Natural killer cell treated with Interleukin-12 subunit alpha and Interleukin-12 subunit beta and Interleukin-15 and Interleukin-18, amount 100 ng/mL, for 72 hours (primary cell): ENCODE measurements around the gene ICA1. TPM values are rescaled to one million over a fixed set of nuclear protein-coding genes. Genes with fewer than 3 reads are reported as not detected.
"Not testable (repeated sequence)": the region's sequence is repeated elsewhere in the genome, so short reads cannot be mapped to it uniquely, and the experiment has no call there.

Experiments
- ATAC-seq, 2 donors: fragments of 150-1000 bp; cut with Tn5 transposase in 1 of 2; sonication (Bioruptor Pico), chemical (Tn5 transposase) in 1 of 2; 2 replicates each; pipeline ENCODE4 v1.10.0; 2021
- DNase-seq: peaks from one replicate; pipeline ENCODE4 v3.0.0; 2022; ENCODE audit warnings: low spot score
- H3K27ac Mint-ChIP-seq, 2 donors: 1 replicate in 1 of 2; 2 replicates in 1 of 2; pipeline ENCODE4 v1.8.0; 2022; ENCODE audit warnings: mixed read lengths in 2 of 2, mild to moderate bottlenecking in 1 of 2, moderate library complexity in 1 of 2
- H3K27me3 Mint-ChIP-seq, 2 donors: 1 replicate in 1 of 2; 2 replicates in 1 of 2; pipeline ENCODE4 v1.8.0; 2022; ENCODE audit warnings: mixed read lengths in 2 of 2
- H3K36me3 Mint-ChIP-seq: one replicate; pipeline ENCODE4 v1.8.0; 2022; ENCODE audit warnings: mixed read lengths
- H3K4me1 Mint-ChIP-seq, 2 donors: 1 replicate in 1 of 2; 2 replicates in 1 of 2; pipeline ENCODE4 v1.8.0; 2022; ENCODE audit warnings: low read depth in 2 of 2, mixed read lengths in 2 of 2, mild to moderate bottlenecking in 1 of 2
- H3K4me3 Mint-ChIP-seq: one replicate; pipeline ENCODE4 v1.8.0; 2022; ENCODE audit warnings: mixed read lengths
- H3K9me3 Mint-ChIP-seq: 2 replicates; pipeline ENCODE4 v1.8.0; 2022; ENCODE audit warnings: mixed read lengths
- total RNA-seq, 2 donors: library from RNA; stranded (reverse); gene quantifications; one replicate each; pipeline ENCODE4 v1.2.3, GENCODE V29; 2022

ICA1 gene
- total RNA-seq, 2 donors from 2014 or later, result 0.31 to 0.45 TPM

DNA sequence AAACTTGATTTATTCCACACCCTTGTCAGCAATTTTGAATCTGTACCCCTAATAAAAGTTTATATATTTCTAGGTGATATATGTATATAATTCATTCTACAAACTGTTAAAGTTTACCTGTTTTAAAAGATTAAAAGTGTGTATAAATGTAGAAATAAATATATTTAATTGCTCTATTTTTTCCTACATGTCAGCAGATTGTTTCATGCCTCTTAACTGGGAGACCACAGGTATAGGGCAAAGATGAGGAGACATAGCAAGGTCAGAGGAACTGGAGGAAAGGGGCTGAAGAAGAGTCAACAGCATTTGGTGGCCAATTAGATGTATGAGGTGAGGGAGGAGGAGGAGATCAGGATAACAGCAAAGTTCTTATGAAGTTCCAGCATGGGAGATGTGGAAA, 183.5 kb downstream of the ICA1 start:
- DNase-seq (no peak), ATAC-seq (no peak)
- Mint-ChIP-seq H3K4me3 (no peak overlapping the region), H3K27ac (no peak overlapping the region), H3K36me3 (no peaks in the 10 kb centered on the region), H3K27me3 (no peaks in the 10 kb centered on the region), H3K9me3 (no peaks in the 10 kb centered on the region), H3K4me1 (peaks cover 3 to 6% of the 10 kb centered on the region in 2 donors)

GRCh38 chr7:8070451-8071180, 191.4 kb downstream of the ICA1 start:
- ATAC-seq (no peak), DNase-seq (no peak)
- peaks cover 36% of the 10 kb centered on the region in 2 donors for H3K4me1 Mint-ChIP-seq
- peaks cover 4% of the 10 kb centered on the region for H3K36me3 Mint-ChIP-seq
- H3K27ac Mint-ChIP-seq, result no peak overlapping the region
- no peak overlapping the region for H3K4me3 Mint-ChIP-seq
- no peaks in the 10 kb centered on the region for H3K27me3 Mint-ChIP-seq
- H3K9me3 Mint-ChIP-seq, result no peaks in the 10 kb centered on the region

DNA sequence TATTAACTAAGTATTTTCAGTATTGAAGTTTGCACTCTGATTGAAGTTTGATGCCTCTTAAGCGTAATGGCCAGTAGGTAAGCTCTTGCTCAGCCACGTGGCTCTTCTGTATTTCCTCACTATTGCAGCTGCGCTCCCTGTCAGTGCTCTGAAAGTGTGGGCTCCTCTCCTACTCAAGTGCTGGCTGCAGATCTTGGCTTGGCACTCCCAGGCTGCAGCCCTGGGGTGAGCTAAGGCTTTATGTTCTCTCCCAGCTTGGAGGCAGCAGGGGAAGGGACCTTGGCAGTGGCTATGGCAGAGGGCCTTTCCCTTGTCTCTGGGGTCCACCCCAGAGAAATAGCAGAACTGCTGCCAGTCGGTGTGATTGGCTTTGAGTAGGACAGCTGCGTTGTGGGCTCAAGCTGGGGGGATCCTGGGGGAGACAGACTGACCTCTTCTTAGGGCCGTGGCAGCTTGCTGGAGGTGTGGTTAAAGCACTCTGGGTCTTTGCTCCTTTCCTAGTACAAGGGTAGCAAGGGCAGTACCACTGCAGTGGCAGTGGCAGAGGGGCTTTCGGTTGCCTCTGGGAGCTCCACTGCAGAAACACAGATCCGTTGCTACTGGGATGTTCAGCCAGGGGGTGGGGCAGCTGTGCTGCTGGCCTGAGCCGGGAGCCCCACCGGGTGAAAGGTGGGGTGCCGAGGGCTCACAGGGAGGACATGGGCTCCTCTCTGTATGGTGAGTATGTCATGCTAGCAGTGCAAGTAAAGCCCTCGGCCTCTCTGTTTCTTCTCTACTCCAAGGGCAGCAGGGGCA, 192.9 kb downstream of the ICA1 start:
- Mint-ChIP-seq H3K9me3 (no peaks in the 10 kb centered on the region), H3K4me3 (no peak overlapping the region), H3K27ac (no peak overlapping the region), H3K4me1 (peaks cover 42 to 44% of the 10 kb centered on the region in 2 donors), H3K36me3 (peaks cover 4% of the 10 kb centered on the region), H3K27me3 (no peaks in the 10 kb centered on the region)
- ATAC-seq (no peak), DNase-seq (no peak)

DNA sequence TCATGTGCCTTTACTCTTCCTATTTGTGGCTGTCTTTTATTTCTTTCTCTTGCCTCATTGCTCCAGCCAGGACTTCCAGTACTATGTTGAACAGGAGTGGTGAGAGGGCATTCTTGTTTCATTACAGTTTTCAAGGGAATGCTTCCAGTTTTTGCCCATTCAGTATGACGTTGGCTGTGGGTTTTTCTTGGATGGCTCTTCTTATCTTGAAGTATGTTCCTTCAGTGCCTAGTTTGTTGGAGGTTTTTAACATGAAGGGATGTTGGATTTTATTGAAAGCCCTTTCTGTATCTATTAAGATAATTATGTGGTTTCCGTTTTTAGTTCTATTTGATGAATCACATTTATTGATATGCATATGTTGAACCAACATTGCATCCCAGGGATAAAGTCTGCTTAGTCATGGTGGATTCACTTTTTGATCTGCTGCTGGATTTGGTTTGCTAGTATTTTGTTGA, 196.6 kb downstream of the ICA1 start:
- H3K27me3 Mint-ChIP-seq, result no peaks in the 10 kb centered on the region
- peaks cover 39 to 41% of the 10 kb centered on the region in 2 donors for H3K4me1 Mint-ChIP-seq
- ATAC-seq (no peak), DNase-seq (no peak)
- no peaks in the 10 kb centered on the region for H3K36me3 Mint-ChIP-seq
- H3K4me3 Mint-ChIP-seq, result no peak overlapping the region
- H3K27ac Mint-ChIP-seq, result peak overlapping the region in 1 of 2 donors; percentile 0
- no peaks in the 10 kb centered on the region for H3K9me3 Mint-ChIP-seq

GRCh38 chr7:8064828-8065227, 197.1 kb downstream of the ICA1 start:
- Mint-ChIP-seq H3K9me3 (no peaks in the 10 kb centered on the region), H3K4me3 (no peak overlapping the region), H3K4me1 (peaks cover 39 to 46% of the 10 kb centered on the region in 2 donors)

DNA sequence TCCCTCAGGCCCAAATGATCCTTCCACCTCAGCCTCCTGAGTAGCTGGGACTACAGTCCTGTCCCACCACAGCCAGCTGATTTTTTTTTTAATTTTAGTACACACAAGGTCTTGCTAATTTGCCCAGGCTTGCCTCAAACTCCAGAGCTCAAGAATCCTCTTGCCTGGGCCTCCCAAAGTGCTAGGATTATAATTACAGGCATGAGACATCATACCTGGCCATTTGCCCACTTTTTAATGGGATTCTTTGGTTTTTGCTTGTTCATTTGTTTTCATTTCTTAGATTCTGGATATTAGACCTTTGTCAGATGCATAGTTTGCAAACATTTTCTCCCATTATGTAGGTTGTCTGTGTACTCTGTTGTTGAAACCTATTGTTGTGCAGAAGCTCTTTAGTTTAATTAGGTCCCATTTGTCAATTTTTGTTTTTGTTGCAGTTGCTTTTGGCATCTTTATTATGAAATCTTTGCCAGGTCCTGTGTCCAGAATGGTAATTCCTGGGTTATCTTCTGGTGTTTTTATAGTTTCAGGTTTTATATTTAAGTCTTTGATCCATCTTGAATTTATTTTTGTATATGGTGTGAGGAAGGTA, 198.2 kb downstream of the ICA1 start:
- ATAC-seq (no peak), DNase-seq (no peak)
- Mint-ChIP-seq H3K4me1 (peaks cover 36 to 45% of the 10 kb centered on the region in 2 donors), H3K36me3 (no peaks in the 10 kb centered on the region), H3K9me3 (no peaks in the 10 kb centered on the region), H3K27me3 (no peaks in the 10 kb centered on the region), H3K4me3 (no peak overlapping the region), H3K27ac (peak overlapping the region in 1 of 2 donors; percentile 28)

More at GRCh38 chr7:8064828-8065227, 197.1 kb downstream of the ICA1 start:
- no peaks in the 10 kb centered on the region for H3K36me3 Mint-ChIP-seq
- no peak for ATAC-seq
- no peak for DNase-seq
- H3K27me3 Mint-ChIP-seq, result no peaks in the 10 kb centered on the region
- H3K27ac Mint-ChIP-seq, result peak overlapping the region in 1 of 2 donors; percentile 0

DNA sequence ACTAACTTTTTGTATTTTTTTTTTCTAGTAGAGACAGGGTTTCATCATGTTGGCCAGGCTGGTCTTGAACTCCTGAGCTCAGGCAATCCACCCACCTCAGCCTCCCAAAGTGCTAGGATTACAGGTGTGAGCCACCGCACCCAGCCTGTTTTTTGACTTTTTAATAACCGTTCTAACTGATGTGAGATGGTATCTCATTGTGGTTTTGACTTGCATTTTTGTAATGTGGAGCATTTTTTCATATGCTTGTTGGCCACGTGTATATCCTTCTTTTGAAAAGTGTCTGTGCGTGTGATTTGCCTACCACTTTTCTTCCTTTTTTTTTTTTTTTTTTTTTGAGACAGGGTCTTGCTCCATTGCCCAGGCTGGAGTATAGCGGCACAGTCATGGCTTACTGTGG, 198.7 kb downstream of the ICA1 start:
- H3K4me3 Mint-ChIP-seq, H3K36me3 Mint-ChIP-seq: not testable (repeated sequence)
- H3K27ac Mint-ChIP-seq, result peak overlapping the region in 1 of 2 donors; percentile 28

More for the DNA sequence above, 198.7 kb downstream of the ICA1 start:
- DNase-seq, H3K9me3 Mint-ChIP-seq, H3K27me3 Mint-ChIP-seq, ATAC-seq: not testable (repeated sequence)
- H3K4me1 Mint-ChIP-seq, result peaks cover 31 to 41% of the 10 kb centered on the region in 2 donors

Other genes starting within 250 kb of the ICA1 start
- not detected for gene NXPH1, start 171.4 kb upstream of the ICA1 start, total RNA-seq